Spleen (tissue), 11 donors: ENCODE measurements around the gene GPX5. TPM values are rescaled to one million over a fixed set of nuclear protein-coding genes. Genes with fewer than 3 reads are reported as not detected.

Experiments
- DNase-seq: peaks from one replicate; pipeline ENCODE4 v3.0.0-alpha.2; 2020
- H3K27ac ChIP-seq, 8 donors: fragments of 200-600 bp; sonication (generic) in 7 of 8; 1 replicate in 4 of 8; 2 replicates in 4 of 8; pipeline versions ENCODE4 v1.5.0 to v1.8.0; 2016 to 2021; ENCODE audit warnings: inconsistent platforms in 4 of 8, mild to moderate bottlenecking in 4 of 8, moderate library complexity in 1 of 8
- H3K27me3 ChIP-seq, 7 donors: fragments of 200-600 bp; sonication (generic) in 6 of 7; replicated peaks in 1 of 7; 1 replicate in 4 of 7; 2 replicates in 3 of 7; pipeline versions ENCODE4 v1.5.0 to v1.8.0; 2016 to 2021; ENCODE audit warnings: inconsistent platforms in 3 of 7, mild to moderate bottlenecking in 1 of 7
- H3K36me3 ChIP-seq, 6 donors: fragments of 200-600 bp; sonication (generic) in 5 of 6; 1 replicate in 4 of 6; 2 replicates in 2 of 6; pipeline versions ENCODE4 v1.5.0 to v1.8.0; 2016 to 2021; ENCODE audit warnings: inconsistent platforms in 2 of 6
- H3K4me1 ChIP-seq, 6 donors: fragments of 200-600 bp; sonication (generic) in 5 of 6; 1 replicate in 3 of 6; 2 replicates in 3 of 6; pipeline versions ENCODE4 v1.5.0 to v1.8.0; 2016 to 2021; ENCODE audit warnings: inconsistent platforms in 3 of 6
- H3K4me3 ChIP-seq, 8 donors: fragments of 200-600 bp; sonication (generic) in 7 of 8; 1 replicate in 4 of 8; 2 replicates in 4 of 8; pipeline versions ENCODE4 v1.5.0 to v1.8.0; 2016 to 2021; ENCODE audit warnings: inconsistent platforms in 4 of 8, mild to moderate bottlenecking in 4 of 8, moderate library complexity in 2 of 8
- H3K9me3 ChIP-seq, 8 donors: fragments of 200-600 bp; sonication (generic) in 7 of 8; 1 replicate in 4 of 8; 2 replicates in 4 of 8; pipeline versions ENCODE4 v1.5.0 to v1.8.0; 2016 to 2021; ENCODE audit warnings: inconsistent platforms in 4 of 8
- POLR2A ChIP-seq, 3 donors: fragments of 450-650 bp; IDR thresholded peaks; one replicate each; pipeline ENCODE4 v1.5.1; 2017; ENCODE audit warnings: antibody characterized with exemption in 3 of 3, mild to moderate bottlenecking in 1 of 3
- POLR2AphosphoS5 ChIP-seq, 3 donors: sonication (generic); formaldehyde crosslinking; IDR thresholded peaks; one replicate each; pipeline ENCODE4 v1.5.1; 2017; ENCODE audit warnings: antibody characterized with exemption in 3 of 3
- WGBS, 5 donors: extraction: QIAGEN DNeasy Blood & Tissue Kit in 3 of 5; methylation state at CpG; one replicate each; pipeline versions ENCODE4 v1.1.5 to v1.1.7; 2013 to 2018; 5-methylcytosine and 5-hydroxymethylcytosine counted together
- intact Hi-C: fragments of 100-400 bp; cut with DNase I; formaldehyde crosslinking; loops from one replicate; pipeline ENCODE4 v1.15.0; 2023; ENCODE audit warnings: low total_unique reads
- polyA plus RNA-seq, 3 donors: library from polyadenylated mRNA; stranded (reverse); fragments of 200-250 nt; gene quantifications; one replicate each; pipeline ENCODE4 v1.2.1, GENCODE V29; 2013
- total RNA-seq, 7 donors: library from RNA; depleted of rRNA in 3 of 7; stranded (reverse); fragments of >200 nt in 3 of 7; fragmentation: NEBNext Ultra II Directional in 4 of 7; extraction: Animal tissue kit (Norgen Biotek cat#: 25700) in 4 of 7; gene quantifications; one replicate each; pipeline versions ENCODE4 v1.1.0 to v1.2.1, GENCODE V29; 2016 to 2021
- TF ChIP-seq, protein P1 (sequence below), 11 experiments: fragments of 200-600 bp in 7 of 11; fragments of 450-650 bp in 4 of 11; sonication (generic) in 4 of 11; IDR thresholded peaks in 8 of 11; conservative IDR thresholded peaks in 3 of 11; 1 replicate in 7 of 11; 2 replicates in 4 of 11; pipeline versions ENCODE4 v1.4.0 to v1.8.0; 2016 to 2021; ENCODE audit warnings: antibody characterized with exemption in 11 of 11, inconsistent platforms in 4 of 11, mild to moderate bottlenecking in 1 of 11
- donor health status: healthy with polysubstance abuse.
- donor health status: DM: no; HTN: no; CAD: no; lungs with moderate emphysema.
- donor health status: DM: no; HTN: no; CAD: no.
- donor health status: Bipolar disorder and iron deficiency.
- donor health status: healthy.
- donor health status: DM: no; HTN: no; CAD: no.
- donor health status: DM: yes; HTN: yes; CAD: no.

Gene GPX5
- total and polyA plus RNA-seq, 10 donors, result not detected

DNA sequence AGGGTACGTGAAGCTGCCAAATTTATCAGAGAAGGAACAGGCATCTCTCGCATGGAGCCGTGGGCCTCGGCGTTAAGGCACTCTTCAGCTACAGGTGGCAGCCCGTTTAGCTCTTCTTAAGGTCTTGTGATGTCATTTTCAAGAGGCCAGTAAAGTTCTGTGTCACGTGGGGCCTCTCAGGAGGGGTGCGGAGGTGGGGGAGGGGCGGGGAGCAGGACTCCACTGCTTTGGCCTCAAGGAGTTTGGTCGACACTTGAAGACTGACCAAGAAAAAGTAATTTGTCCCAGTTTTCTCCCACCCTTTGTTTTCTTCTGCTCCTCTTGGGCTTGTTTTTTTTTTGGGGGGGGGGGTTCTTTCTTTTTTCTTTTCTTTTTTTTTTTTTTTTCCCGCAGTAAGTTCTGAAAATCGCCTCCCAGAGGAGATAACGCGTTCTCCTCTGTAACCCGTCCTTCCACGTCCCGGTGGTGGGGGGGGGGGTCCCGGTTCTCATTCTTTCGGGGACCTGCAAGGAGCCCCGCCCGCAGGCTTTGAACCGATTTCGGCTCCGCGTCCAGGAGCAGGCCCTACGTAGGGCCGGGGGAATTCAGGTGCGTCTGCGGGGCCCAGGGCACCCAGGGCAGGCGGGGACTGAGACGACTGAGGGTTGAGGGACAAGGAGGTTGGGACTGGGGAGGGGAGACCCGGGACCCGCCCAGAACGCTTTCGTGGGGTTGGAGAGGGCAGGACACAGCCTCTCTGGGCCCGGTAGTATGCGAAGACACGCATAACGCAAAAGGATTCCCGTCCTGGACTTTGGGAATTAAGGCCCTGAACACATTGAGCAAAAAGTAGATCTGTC is 36.1 kb upstream of the GPX5 start:
- Histone ChIP-seq H3K4me3 (peak overlapping the region in 6 of 8 donors; percentile 8 to 63 (median 26)), H3K9me3 (no peaks in the 10 kb centered on the region), H3K36me3 (no peaks in the 10 kb centered on the region), H3K27me3 (peaks cover 0 to 97% (median 48%) of the 10 kb centered on the region in 7 donors), H3K4me1 (peaks cover 0 to 20% (median 10%) of the 10 kb centered on the region in 6 donors), H3K27ac (peak overlapping the region in 2 of 8 donors; percentile 15 to 49)
- no peak for DNase-seq
- intact Hi-C loops, result no loop called here
- TF ChIP-seq POLR2AphosphoS5 (IDR thresholded peaks at IDR 0.05), result peak in 1 of 3 donors; percentile 19
- TF ChIP-seq POLR2A (IDR thresholded peaks at IDR 0.05), result no peak
- TF ChIP-seq, protein P1, sequence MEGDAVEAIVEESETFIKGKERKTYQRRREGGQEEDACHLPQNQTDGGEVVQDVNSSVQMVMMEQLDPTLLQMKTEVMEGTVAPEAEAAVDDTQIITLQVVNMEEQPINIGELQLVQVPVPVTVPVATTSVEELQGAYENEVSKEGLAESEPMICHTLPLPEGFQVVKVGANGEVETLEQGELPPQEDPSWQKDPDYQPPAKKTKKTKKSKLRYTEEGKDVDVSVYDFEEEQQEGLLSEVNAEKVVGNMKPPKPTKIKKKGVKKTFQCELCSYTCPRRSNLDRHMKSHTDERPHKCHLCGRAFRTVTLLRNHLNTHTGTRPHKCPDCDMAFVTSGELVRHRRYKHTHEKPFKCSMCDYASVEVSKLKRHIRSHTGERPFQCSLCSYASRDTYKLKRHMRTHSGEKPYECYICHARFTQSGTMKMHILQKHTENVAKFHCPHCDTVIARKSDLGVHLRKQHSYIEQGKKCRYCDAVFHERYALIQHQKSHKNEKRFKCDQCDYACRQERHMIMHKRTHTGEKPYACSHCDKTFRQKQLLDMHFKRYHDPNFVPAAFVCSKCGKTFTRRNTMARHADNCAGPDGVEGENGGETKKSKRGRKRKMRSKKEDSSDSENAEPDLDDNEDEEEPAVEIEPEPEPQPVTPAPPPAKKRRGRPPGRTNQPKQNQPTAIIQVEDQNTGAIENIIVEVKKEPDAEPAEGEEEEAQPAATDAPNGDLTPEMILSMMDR (IDR thresholded peaks at IDR 0.05 in 8 of 11, conservative IDR thresholded peaks at IDR 0.05 in 3 of 11), result no peak
- WGBS, 5 donors, result 2 to 4% (median 3%) methylated on average over 40 of the region's 40 CpGs

DNA sequence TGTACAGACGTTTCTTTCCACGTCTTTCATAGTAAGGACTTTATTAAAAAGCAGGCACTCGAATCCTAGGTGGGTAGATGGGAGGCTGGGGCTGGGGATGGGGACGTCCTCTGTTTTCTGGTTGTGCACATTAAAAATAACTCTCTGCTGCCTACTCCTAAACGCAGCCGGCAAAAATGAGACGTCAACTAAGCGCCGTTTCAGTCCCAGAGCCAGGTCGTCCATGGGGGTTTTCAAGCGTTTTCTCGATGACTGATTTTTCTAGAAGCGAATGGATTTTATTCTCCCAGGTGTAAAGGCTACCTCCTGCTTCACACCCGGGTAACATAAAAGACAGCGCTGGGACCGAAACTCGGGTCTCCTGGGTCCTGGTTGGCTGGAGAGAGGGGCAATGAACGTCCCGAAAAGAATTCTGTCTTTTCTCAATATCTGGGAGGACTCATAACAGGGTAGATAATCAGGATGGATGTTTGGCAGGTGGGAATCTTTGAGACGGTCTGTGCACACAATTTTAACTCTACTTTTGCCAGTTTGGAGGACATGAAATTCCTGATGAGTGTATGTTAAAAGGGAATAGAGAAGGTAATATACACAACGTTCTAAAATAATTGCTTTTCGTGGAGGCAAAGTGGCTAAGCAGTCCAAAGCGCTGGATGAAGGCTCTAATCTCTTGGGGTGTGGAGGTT is 35.3 kb upstream of the GPX5 start:
- Histone ChIP-seq H3K36me3 (no peaks in the 10 kb centered on the region), H3K9me3 (no peaks in the 10 kb centered on the region), H3K27ac (peak overlapping the region in 1 of 8 donors; percentile 49), H3K4me1 (peaks cover 0 to 20% (median 10%) of the 10 kb centered on the region in 6 donors), H3K4me3 (peak overlapping the region in 5 of 8 donors; percentile 8 to 63 (median 19)), H3K27me3 (peaks cover 0 to 97% (median 54%) of the 10 kb centered on the region in 7 donors)
- 10 to 13% (median 11%) methylated on average over 23 of the region's 23 CpGs for WGBS, 5 donors
- no peak for DNase-seq
- TF ChIP-seq, protein P1 (IDR thresholded peaks at IDR 0.05 in 8 of 11, conservative IDR thresholded peaks at IDR 0.05 in 3 of 11), result no peak
- TF ChIP-seq POLR2A (IDR thresholded peaks at IDR 0.05) (no peak), POLR2AphosphoS5 (IDR thresholded peaks at IDR 0.05) (no peak)
- intact Hi-C loops, result no loop called here

DNA sequence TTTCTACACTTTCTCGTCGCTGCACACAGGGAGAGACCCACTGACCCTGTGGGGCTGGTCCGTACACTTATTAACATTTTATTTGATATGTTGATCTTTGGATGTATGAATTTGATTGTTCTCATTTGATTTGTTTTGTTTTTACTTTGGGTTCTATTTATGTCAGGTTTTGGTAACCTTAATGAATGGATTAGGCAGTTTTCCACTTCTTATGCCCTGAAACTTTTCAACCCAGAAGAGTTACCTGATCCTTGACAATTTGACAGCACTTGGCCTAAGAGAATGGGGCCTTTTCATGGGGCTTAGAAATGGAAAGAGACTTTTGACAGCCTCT is 33.7 kb upstream of the GPX5 start:
- peaks cover 0 to 91% (median 56%) of the 10 kb centered on the region in 7 donors for H3K27me3 ChIP-seq
- peaks cover 0 to 20% (median 10%) of the 10 kb centered on the region in 6 donors for H3K4me1 ChIP-seq
- WGBS, 5 donors, result 46 to 70% (median 54%) methylated on average over 3 of the region's 3 CpGs
- intact Hi-C loops, result no loop called here
- TF ChIP-seq, protein P1 (IDR thresholded peaks at IDR 0.05 in 8 of 11, conservative IDR thresholded peaks at IDR 0.05 in 3 of 11), result no peak
- TF ChIP-seq POLR2AphosphoS5 (IDR thresholded peaks at IDR 0.05) (no peak), POLR2A (IDR thresholded peaks at IDR 0.05) (no peak)
- no peak overlapping the region for H3K27ac ChIP-seq
- H3K36me3 ChIP-seq, result no peaks in the 10 kb centered on the region
- no peak overlapping the region for H3K4me3 ChIP-seq
- H3K9me3 ChIP-seq, result no peaks in the 10 kb centered on the region
- no peak for DNase-seq
